Activated naive CD4-positive, alpha-beta T cell treated with anti-CD3 and anti-CD28 coated beads, Interleukin-2, amount 10 ng/mL, durations not matched to agents 7 days and 5 days (primary cell): ENCODE measurements around the gene ELOVL2.

Experiments used
- CTCF ChIA-PET: fragments of 350-600 bp; sonication (Branson Sonifier 250); formaldehyde crosslinking; loops from one replicate; lab custom pipeline; 2021; ENCODE audit warnings: antibody characterized with exemption; lab: Charles Lee
- DNase-seq: peaks from one replicate; pipeline ENCODE4 v3.0.0-alpha.2; 2020
- H3K27ac Mint-ChIP-seq: one replicate; pipeline ENCODE4 v1.8.0; 2021; ENCODE audit warnings: mild to moderate bottlenecking, moderate library complexity, mixed read lengths
- H3K27me3 Mint-ChIP-seq: one replicate; pipeline ENCODE4 v1.8.0; 2021; ENCODE audit warnings: mild to moderate bottlenecking, mixed read lengths
- H3K36me3 Mint-ChIP-seq: one replicate; pipeline ENCODE4 v1.8.0; 2021; ENCODE audit warnings: mixed read lengths
- H3K4me1 Mint-ChIP-seq: one replicate; pipeline ENCODE4 v1.8.0; 2021; ENCODE audit warnings: mixed read lengths
- H3K4me3 Mint-ChIP-seq: one replicate; pipeline ENCODE4 v1.8.0; 2021; ENCODE audit warnings: mild to moderate bottlenecking, moderate library complexity, mixed read lengths
- H3K9me3 Mint-ChIP-seq: one replicate; pipeline ENCODE4 v1.8.0; 2021; ENCODE audit warnings: mixed read lengths

Gene ELOVL2

GRCh38 chr6:10972196-10972595 is 71.9 kb downstream of the ELOVL2 start:
- no peaks in the 10 kb centered on the region for H3K36me3 Mint-ChIP-seq
- no peak for DNase-seq
- no peak overlapping the region for H3K4me3 Mint-ChIP-seq
- H3K27ac Mint-ChIP-seq = no peak overlapping the region
- peaks cover 6% of the 10 kb centered on the region for H3K27me3 Mint-ChIP-seq
- no peaks in the 10 kb centered on the region for H3K4me1 Mint-ChIP-seq
- CTCF ChIA-PET = interaction anchor here (1.0 kb wide), 1 partner anchor 97 kb away, joined by 3 read pairs; no protein-coding TSS in a partner anchor
- no peaks in the 10 kb centered on the region for H3K9me3 Mint-ChIP-seq

GRCh38 chr6:10970731-10971130 is 73.4 kb downstream of the ELOVL2 start:
- Mint-ChIP-seq H3K36me3 (no peaks in the 10 kb centered on the region), H3K27ac (no peak overlapping the region)
- CTCF ChIA-PET = interaction anchor here (1.5 kb wide), 1 partner anchor 16 kb away, joined by 5 read pairs; no protein-coding TSS in a partner anchor

GRCh38 chr6:10968776-10969175 is 75.3 kb downstream of the ELOVL2 start:
- no peak for DNase-seq
- no peak overlapping the region for H3K4me3 Mint-ChIP-seq
- no peaks in the 10 kb centered on the region for H3K36me3 Mint-ChIP-seq
- H3K4me1 Mint-ChIP-seq = no peaks in the 10 kb centered on the region
- CTCF ChIA-PET = no interaction called here
- H3K27me3 Mint-ChIP-seq = peaks cover 6% of the 10 kb centered on the region
- no peaks in the 10 kb centered on the region for H3K9me3 Mint-ChIP-seq
- H3K27ac Mint-ChIP-seq = no peak overlapping the region

More at GRCh38 chr6:10970731-10971130, 73.4 kb downstream of the ELOVL2 start:
- no peak for DNase-seq
- H3K4me1 Mint-ChIP-seq = no peaks in the 10 kb centered on the region
- peaks cover 6% of the 10 kb centered on the region for H3K27me3 Mint-ChIP-seq
- no peaks in the 10 kb centered on the region for H3K9me3 Mint-ChIP-seq
- no peak overlapping the region for H3K4me3 Mint-ChIP-seq

GRCh38 chr6:10964684-10965083 is 79.4 kb downstream of the ELOVL2 start:
- CTCF ChIA-PET = interaction anchor here (0.7 kb wide), 1 partner anchor 667 kb away, joined by 3 read pairs; no protein-coding TSS in a partner anchor
- no peaks in the 10 kb centered on the region for H3K9me3 Mint-ChIP-seq
- H3K27me3 Mint-ChIP-seq = peaks cover 10% of the 10 kb centered on the region
- H3K4me3 Mint-ChIP-seq = no peak overlapping the region
- no peak for DNase-seq
- H3K4me1 Mint-ChIP-seq = no peaks in the 10 kb centered on the region
- H3K36me3 Mint-ChIP-seq = no peaks in the 10 kb centered on the region
- no peak overlapping the region for H3K27ac Mint-ChIP-seq

GRCh38 chr6:10963113-10963512 is 81.0 kb downstream of the ELOVL2 start:
- CTCF ChIA-PET = no interaction called here
- no peak overlapping the region for H3K27ac Mint-ChIP-seq
- DNase-seq = no peak

GRCh38 chr6:10962673-10963072 is 81.4 kb downstream of the ELOVL2 start:
- Mint-ChIP-seq H3K9me3 (no peaks in the 10 kb centered on the region), H3K27ac (no peak overlapping the region), H3K4me3 (no peak overlapping the region), H3K27me3 (peaks cover 4% of the 10 kb centered on the region), H3K36me3 (no peaks in the 10 kb centered on the region), H3K4me1 (no peaks in the 10 kb centered on the region)
- CTCF ChIA-PET = no interaction called here
- no peak for DNase-seq

More at GRCh38 chr6:10963113-10963512, 81.0 kb downstream of the ELOVL2 start:
- no peaks in the 10 kb centered on the region for H3K9me3 Mint-ChIP-seq
- H3K36me3 Mint-ChIP-seq = no peaks in the 10 kb centered on the region
- no peak overlapping the region for H3K4me3 Mint-ChIP-seq
- peaks cover 4% of the 10 kb centered on the region for H3K27me3 Mint-ChIP-seq
- H3K4me1 Mint-ChIP-seq = no peaks in the 10 kb centered on the region

- DNase-seq = no peak
- no peak overlapping the region for H3K4me3 Mint-ChIP-seq
- no peaks in the 10 kb centered on the region for H3K9me3 Mint-ChIP-seq
- H3K27me3 Mint-ChIP-seq = peaks cover 4% of the 10 kb centered on the region
- no peak overlapping the region for H3K27ac Mint-ChIP-seq
- no peaks in the 10 kb centered on the region for H3K4me1 Mint-ChIP-seq
- CTCF ChIA-PET = no interaction called here
- no peaks in the 10 kb centered on the region for H3K36me3 Mint-ChIP-seq
Observed at GRCh38 chr6:10961837-10962236, 82.3 kb downstream of the ELOVL2 start.

GRCh38 chr6:10960171-10960570 is 83.9 kb downstream of the ELOVL2 start:
- H3K9me3 Mint-ChIP-seq = no peaks in the 10 kb centered on the region
- CTCF ChIA-PET = no interaction called here
- H3K27me3 Mint-ChIP-seq = peaks cover 4% of the 10 kb centered on the region
- H3K27ac Mint-ChIP-seq = no peak overlapping the region
- DNase-seq = no peak
- no peak overlapping the region for H3K4me3 Mint-ChIP-seq
- no peaks in the 10 kb centered on the region for H3K36me3 Mint-ChIP-seq
- no peaks in the 10 kb centered on the region for H3K4me1 Mint-ChIP-seq

GRCh38 chr6:10957414-10957886 is 86.7 kb downstream of the ELOVL2 start:
- CTCF ChIA-PET = interaction anchor here (0.8 to 1.2 kb wide), 4 partner anchors 111 to 618 kb away, joined by 3 to 5 read pairs (median 3); no protein-coding TSS in a partner anchor
- H3K9me3 Mint-ChIP-seq = no peaks in the 10 kb centered on the region
- no peak overlapping the region for H3K4me3 Mint-ChIP-seq
- H3K27ac Mint-ChIP-seq = no peak overlapping the region
- H3K27me3 Mint-ChIP-seq = peaks cover 5% of the 10 kb centered on the region
- DNase-seq = no peak
- H3K36me3 Mint-ChIP-seq = no peaks in the 10 kb centered on the region
- H3K4me1 Mint-ChIP-seq = no peaks in the 10 kb centered on the region

GRCh38 chr6:10956776-10957175 is 87.3 kb downstream of the ELOVL2 start:
- CTCF ChIA-PET = interaction anchor here (0.8 to 1.2 kb wide), 3 partner anchors 112 to 617 kb away, joined by 3 to 5 read pairs (median 3); no protein-coding TSS in a partner anchor

GRCh38 chr6:10954590-10955010 is 89.5 kb downstream of the ELOVL2 start:
- DNase-seq = peak; percentile 79
- H3K27ac Mint-ChIP-seq = no peak overlapping the region
- no peaks in the 10 kb centered on the region for H3K9me3 Mint-ChIP-seq
- no peaks in the 10 kb centered on the region for H3K36me3 Mint-ChIP-seq
- CTCF ChIA-PET = interaction anchor here (0.8 to 3.9 kb wide), 20 partner anchors 12 to 623 kb away, joined by 3 to 34 read pairs (median 5); no protein-coding TSS in a partner anchor
- H3K27me3 Mint-ChIP-seq = peaks cover 15% of the 10 kb centered on the region
- no peaks in the 10 kb centered on the region for H3K4me1 Mint-ChIP-seq
- no peak overlapping the region for H3K4me3 Mint-ChIP-seq

More at GRCh38 chr6:10956776-10957175, 87.3 kb downstream of the ELOVL2 start:
- H3K27me3 Mint-ChIP-seq = peaks cover 9% of the 10 kb centered on the region
- H3K9me3 Mint-ChIP-seq = no peaks in the 10 kb centered on the region
- no peak overlapping the region for H3K27ac Mint-ChIP-seq
- DNase-seq = no peak
- no peaks in the 10 kb centered on the region for H3K4me1 Mint-ChIP-seq
- H3K4me3 Mint-ChIP-seq = no peak overlapping the region
- no peaks in the 10 kb centered on the region for H3K36me3 Mint-ChIP-seq

GRCh38 chr6:10951675-10952282 is 92.3 kb downstream of the ELOVL2 start:
- Mint-ChIP-seq H3K4me1 (no peaks in the 10 kb centered on the region), H3K27me3 (peaks cover 15% of the 10 kb centered on the region), H3K9me3 (no peaks in the 10 kb centered on the region), H3K4me3 (no peak overlapping the region), H3K27ac (no peak overlapping the region), H3K36me3 (no peaks in the 10 kb centered on the region)
- CTCF ChIA-PET = interaction anchor here (2.2 kb wide), 1 partner anchor 118 kb away, joined by 7 read pairs; no protein-coding TSS in a partner anchor
- no peak for DNase-seq

GRCh38 chr6:10949579-10950490 is 94.3 kb downstream of the ELOVL2 start:
- no peak for DNase-seq
- no peaks in the 10 kb centered on the region for H3K4me1 Mint-ChIP-seq
- H3K9me3 Mint-ChIP-seq = no peaks in the 10 kb centered on the region
- H3K27me3 Mint-ChIP-seq = peaks cover 15% of the 10 kb centered on the region
- CTCF ChIA-PET = interaction anchor here (1.1 to 2.2 kb wide), 2 partner anchors 21 to 120 kb away, joined by 3 to 7 read pairs; no protein-coding TSS in a partner anchor
- no peaks in the 10 kb centered on the region for H3K36me3 Mint-ChIP-seq
- no peak overlapping the region for H3K27ac Mint-ChIP-seq
- no peak overlapping the region for H3K4me3 Mint-ChIP-seq

- Mint-ChIP-seq H3K4me3 (no peak overlapping the region), H3K27ac (no peak overlapping the region), H3K4me1 (no peaks in the 10 kb centered on the region), H3K36me3 (no peaks in the 10 kb centered on the region), H3K27me3 (peaks cover 15% of the 10 kb centered on the region), H3K9me3 (no peaks in the 10 kb centered on the region)
- no peak for DNase-seq
- CTCF ChIA-PET = no interaction called here
Observed at GRCh38 chr6:10947966-10948365, 96.1 kb downstream of the ELOVL2 start.
